ENCODE data around the gene SDK1.

Gene SDK1

DNA sequence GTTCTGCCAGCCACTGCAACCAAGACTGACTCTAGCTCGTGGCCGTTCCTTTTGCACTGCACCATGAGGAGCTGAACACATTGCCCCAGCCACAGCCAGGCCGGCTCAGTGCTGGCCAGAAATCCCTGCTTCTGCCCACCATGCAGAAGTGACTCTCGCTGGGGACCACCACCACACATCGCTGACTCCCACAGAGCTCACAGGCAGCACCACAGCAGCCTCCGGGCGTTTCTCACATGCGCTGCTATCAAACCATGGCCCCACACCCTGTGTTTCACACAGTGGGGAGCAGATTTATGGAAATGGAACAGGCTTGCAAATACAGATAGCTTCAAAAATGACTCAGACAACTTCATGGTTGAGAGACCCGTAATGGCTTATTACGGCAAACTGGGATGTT, 15.4 kb upstream of the SDK1 start:
- H3K4me3 ChIP-seq (ENCODE audit: low read length) = no peak overlapping the region
- DNase-seq (ENCODE audit: low read depth) = no peak
- TF ChIP-seq, protein P1, sequence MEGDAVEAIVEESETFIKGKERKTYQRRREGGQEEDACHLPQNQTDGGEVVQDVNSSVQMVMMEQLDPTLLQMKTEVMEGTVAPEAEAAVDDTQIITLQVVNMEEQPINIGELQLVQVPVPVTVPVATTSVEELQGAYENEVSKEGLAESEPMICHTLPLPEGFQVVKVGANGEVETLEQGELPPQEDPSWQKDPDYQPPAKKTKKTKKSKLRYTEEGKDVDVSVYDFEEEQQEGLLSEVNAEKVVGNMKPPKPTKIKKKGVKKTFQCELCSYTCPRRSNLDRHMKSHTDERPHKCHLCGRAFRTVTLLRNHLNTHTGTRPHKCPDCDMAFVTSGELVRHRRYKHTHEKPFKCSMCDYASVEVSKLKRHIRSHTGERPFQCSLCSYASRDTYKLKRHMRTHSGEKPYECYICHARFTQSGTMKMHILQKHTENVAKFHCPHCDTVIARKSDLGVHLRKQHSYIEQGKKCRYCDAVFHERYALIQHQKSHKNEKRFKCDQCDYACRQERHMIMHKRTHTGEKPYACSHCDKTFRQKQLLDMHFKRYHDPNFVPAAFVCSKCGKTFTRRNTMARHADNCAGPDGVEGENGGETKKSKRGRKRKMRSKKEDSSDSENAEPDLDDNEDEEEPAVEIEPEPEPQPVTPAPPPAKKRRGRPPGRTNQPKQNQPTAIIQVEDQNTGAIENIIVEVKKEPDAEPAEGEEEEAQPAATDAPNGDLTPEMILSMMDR (conservative IDR thresholded peaks at IDR 0.05; ENCODE audit: low read length) = no peak

DNA sequence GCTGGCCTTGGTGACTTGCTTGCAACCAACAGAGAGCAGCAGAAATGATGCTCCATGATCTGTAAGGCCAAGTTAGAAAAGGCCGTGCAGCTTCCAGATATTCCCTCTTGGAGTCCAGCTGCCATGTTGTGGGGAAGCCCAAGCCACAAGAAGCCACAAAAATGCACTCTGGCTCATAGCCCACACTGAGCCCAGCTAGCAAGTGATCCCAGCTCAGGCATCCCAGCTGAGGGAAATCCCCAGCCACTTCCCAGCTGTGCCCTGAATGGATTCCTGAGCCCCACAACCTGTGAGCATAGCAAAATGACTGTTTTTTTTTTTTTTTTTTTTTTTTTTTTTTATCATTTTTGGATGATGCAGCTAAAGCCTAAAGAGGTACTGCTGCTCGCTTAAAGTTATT, 11.1 kb upstream of the SDK1 start:
- TF ChIP-seq, protein P1 (conservative IDR thresholded peaks at IDR 0.05; ENCODE audit: low read length) = no peak
- DNase-seq (ENCODE audit: low read depth) = no peak
- H3K4me3 ChIP-seq (ENCODE audit: low read length) = no peak overlapping the region

DNA sequence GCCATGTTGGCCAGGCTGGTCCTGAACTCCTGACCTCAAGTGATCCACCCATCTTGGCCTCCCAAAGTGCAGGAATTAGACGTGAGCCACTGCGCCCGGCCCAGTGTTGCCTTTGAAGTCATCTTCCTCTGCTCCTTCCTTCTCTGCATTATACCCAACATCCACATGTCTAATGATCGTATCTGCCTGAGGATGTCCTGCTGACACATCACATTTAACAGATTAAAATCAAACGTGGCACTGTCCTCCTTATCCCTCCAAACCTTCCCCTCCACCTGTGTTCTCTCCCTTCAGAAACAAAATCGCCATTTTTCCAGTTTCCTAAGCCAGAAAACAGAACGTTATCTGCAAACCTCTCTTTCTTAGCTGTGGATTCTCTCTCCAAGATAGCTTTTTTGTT, 8.4 kb upstream of the SDK1 start:
- TF ChIP-seq, protein P1 (conservative IDR thresholded peaks at IDR 0.05; ENCODE audit: low read length) = no peak
- H3K4me3 ChIP-seq (ENCODE audit: low read length) = no peak overlapping the region
- DNase-seq (ENCODE audit: low read depth) = no peak

DNA sequence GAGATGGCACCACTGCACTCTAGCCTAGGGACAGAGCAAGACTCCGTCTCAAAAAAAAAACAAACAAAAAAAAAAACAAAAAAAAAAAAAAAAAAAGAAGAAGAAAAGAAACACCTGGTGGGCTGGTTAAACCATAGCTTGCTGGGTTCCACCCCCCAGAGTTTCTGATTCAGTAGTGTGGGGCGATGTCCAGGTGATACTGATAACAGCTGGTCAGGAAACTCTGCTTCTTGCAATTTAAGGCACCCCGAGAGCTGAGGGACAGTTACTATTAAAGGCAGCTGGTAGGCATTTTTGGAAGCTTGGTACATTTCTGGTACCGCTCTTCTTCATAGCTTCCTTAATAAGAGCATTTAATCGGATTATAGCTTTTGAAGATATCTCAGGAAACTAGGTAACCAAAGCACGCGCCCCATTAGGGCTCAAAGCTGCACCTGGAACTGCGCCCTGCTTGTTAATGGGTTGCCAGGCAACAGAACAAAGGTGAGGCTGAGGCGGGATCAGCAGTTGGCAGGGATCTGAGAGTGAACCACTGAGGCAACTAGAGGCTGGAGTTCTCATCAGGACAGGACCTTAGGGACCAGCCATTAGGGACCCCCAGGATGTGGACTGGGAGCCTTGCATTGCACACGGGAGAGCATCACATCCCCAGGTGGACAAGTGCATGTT, 6.5 kb upstream of the SDK1 start:
- DNase-seq (ENCODE audit: low read depth) = no peak
- no peak overlapping the region for H3K4me3 ChIP-seq (ENCODE audit: low read length)
- TF ChIP-seq, protein P1 (conservative IDR thresholded peaks at IDR 0.05; ENCODE audit: low read length) = no peak

DNA sequence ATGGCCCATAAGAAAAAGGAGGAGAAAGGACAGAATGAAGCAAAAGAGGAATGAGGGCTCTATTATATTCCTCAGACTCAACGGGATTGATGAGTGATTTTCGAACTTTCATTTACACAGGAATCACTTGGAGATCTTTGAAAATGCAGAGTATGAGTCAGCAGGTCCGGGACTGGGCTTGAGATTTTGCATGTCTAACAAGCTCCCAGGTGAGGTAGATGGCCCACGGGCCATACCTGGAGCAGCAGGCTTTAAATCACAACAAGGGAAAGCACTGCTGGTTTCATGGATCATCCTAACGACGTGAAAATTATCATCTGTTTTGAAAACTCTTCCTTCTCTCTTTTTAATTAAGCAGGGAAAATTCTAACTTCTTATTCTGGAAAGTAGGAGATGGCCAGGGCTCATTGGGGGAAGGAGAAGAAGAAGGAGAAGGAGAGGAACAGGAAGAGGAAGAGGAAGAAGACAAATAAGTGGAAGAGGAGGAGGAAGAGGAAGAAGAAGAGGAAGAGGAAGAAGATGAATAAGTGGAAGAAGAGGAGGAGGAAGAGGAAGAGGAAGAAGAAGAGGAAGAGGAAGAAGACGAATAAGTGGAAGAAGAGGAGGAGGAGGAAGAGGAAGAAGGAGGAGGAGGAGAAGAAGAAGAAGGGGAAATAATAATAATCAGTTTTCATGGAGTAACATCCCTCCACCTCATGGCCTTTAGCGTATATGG, 3.8 kb upstream of the SDK1 start:
- H3K4me3 ChIP-seq (ENCODE audit: low read length) = no peak overlapping the region
- DNase-seq (ENCODE audit: low read depth) = no peak
- TF ChIP-seq, protein P1 (conservative IDR thresholded peaks at IDR 0.05; ENCODE audit: low read length) = no peak

DNA sequence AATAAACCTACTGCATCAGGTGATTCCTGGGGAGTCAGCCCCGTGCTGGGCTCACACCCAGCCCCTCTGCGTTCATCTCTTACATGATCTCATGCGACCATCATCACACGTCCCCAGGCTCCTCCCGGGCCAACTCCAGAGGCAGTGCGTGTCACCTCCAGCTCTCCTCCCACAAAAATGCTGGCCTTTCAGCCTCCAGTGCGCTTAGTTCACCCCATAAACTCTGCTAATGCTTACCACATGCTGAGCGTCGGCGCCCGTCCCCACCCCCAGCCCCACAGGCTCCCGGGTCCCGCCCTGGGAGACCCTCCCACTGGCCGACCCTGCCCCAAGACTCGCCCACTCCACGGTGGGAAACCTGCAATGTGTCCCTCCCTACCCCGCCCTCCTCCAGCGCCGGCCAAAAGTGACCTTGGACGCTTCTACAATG, 816 bp upstream of the SDK1 start:
- TF ChIP-seq, protein P1 (conservative IDR thresholded peaks at IDR 0.05; ENCODE audit: low read length) = no peak
- no peak overlapping the region for H3K4me3 ChIP-seq (ENCODE audit: low read length)
- no peak for DNase-seq (ENCODE audit: low read depth)

DNA sequence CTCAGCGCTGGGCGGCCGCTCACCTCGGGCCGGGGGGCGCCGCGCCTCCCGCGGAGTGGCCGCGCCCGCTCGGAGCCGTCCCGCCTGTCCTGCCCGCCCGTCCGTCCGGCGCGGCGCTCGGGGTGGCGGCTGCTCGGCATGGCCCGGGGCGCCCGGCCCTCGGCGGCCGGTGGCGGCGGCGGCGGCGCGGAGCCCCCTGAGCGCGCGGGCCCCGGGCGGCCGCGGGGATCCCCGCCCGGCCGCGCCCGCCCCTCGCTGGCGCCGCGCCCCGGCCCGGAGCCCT, 338 bp downstream of the SDK1 start:
- no peak overlapping the region for H3K4me3 ChIP-seq (ENCODE audit: low read length)
- no peak for DNase-seq (ENCODE audit: low read depth)
- TF ChIP-seq, protein P1 (conservative IDR thresholded peaks at IDR 0.05; ENCODE audit: low read length) = no peak

Data from AG10803 (cell line).